ENCODE data around the gene RSPH10B2. TPM values are rescaled to one million over a fixed set of nuclear protein-coding genes. Genes with fewer than 3 reads are reported as not detected.

The RSPH10B2 gene
- total RNA-seq, 2 experiments from 2014 or later, result 0.63 to 1.1 TPM

Other genes with a start within 250 kb of the RSPH10B2 start
- gene GRID2IP, start 202.6 kb upstream of the RSPH10B2 start, total RNA-seq, result under 1 TPM in 1 of 2 experiments, not detected in 1; 0.21 TPM
- 10 to 100 TPM; 29.3 to 35.7 TPM for gene ZDHHC4, start 176.6 kb upstream of the RSPH10B2 start, total RNA-seq
- 10 to 100 TPM; 40.9 to 42.7 TPM for gene INTS15, start 164.1 kb upstream of the RSPH10B2 start, total RNA-seq
- gene ZNF853, start 138.5 kb upstream of the RSPH10B2 start, total RNA-seq, result 1 to 10 TPM in 1 of 2 experiments, under 1 TPM in 1; 0.78 to 1.0 TPM
- gene ZNF316, start 116.8 kb upstream of the RSPH10B2 start, total RNA-seq, result 10 to 100 TPM; 24.2 to 26.8 TPM
- 10 to 100 TPM; 20.1 to 23.1 TPM for gene ZNF12, start 47.2 kb upstream of the RSPH10B2 start, total RNA-seq
- 10 to 100 TPM; 69.8 to 70.0 TPM for gene CCZ1B, start 72.2 kb downstream of the RSPH10B2 start, total RNA-seq

Measured in activated CD8-positive, alpha-beta T cell treated with anti-CD3 and anti-CD28 coated beads, Interleukin-2, amount 10 ng/mL, durations not matched to agents 7 days and 5 days (primary cell).